DOHH2 (cell line): Measurements from ENCODE around the gene KCNQ1.

Source experiments
- H3F3A ChIP-seq: fragments of 200-600 bp; sonication (generic), shearing (Covaris generic); 2 replicates; pipeline ENCODE4 v1.6.0; 2016; ENCODE audit warnings: antibody characterized with exemption, mild to moderate bottlenecking; ENCODE audit not compliant: control insufficient read depth, insufficient read depth
- H3K27ac ChIP-seq: fragments of 200-600 bp; sonication (generic); 2 replicates; pipeline ENCODE4 v1.5.1; 2014; ENCODE audit warnings: low read depth, mild to moderate bottlenecking, low read length, moderate library complexity
- H3K27me3 ChIP-seq: fragments of 200-600 bp; sonication (generic); 2 replicates; pipeline ENCODE4 v1.6.1; 2014; ENCODE audit warnings: mild to moderate bottlenecking, low read length, mixed read lengths; ENCODE audit not compliant: control insufficient read depth
- H3K36me3 ChIP-seq: fragments of 200-600 bp; sonication (generic); 2 replicates; pipeline ENCODE4 v1.6.1; 2014; ENCODE audit warnings: mild to moderate bottlenecking, low read length, moderate library complexity, mixed read lengths; ENCODE audit not compliant: control insufficient read depth
- H3K4me1 ChIP-seq: fragments of 200-600 bp; sonication (generic); 2 replicates; pipeline ENCODE4 v1.6.1; 2014; ENCODE audit warnings: mild to moderate bottlenecking, low read length, mixed read lengths; ENCODE audit not compliant: control insufficient read depth
- H3K4me2 ChIP-seq: fragments of 200-600 bp; sonication (generic); 2 replicates; pipeline ENCODE4 v1.6.0; 2014; ENCODE audit warnings: mild to moderate bottlenecking, low read length, moderate library complexity
- H3K4me3 ChIP-seq: fragments of 200-600 bp; sonication (generic); 2 replicates; pipeline ENCODE4 v1.5.1; 2014; ENCODE audit warnings: mild to moderate bottlenecking, low read length, mixed read lengths
- H3K79me2 ChIP-seq: fragments of 200-600 bp; sonication (generic); 2 replicates; pipeline ENCODE4 v1.6.1; 2014; ENCODE audit warnings: mild to moderate bottlenecking, low read length, mixed read lengths; ENCODE audit not compliant: control insufficient read depth
- H3K9me2 ChIP-seq: fragments of 200-600 bp; sonication (generic); replicated peaks from 2 replicates; pipeline ENCODE4 v1.6.1; 2014; ENCODE audit warnings: mild to moderate bottlenecking, low read length, mixed read lengths; ENCODE audit not compliant: control insufficient read depth
- H3K9me3 ChIP-seq: fragments of 200-600 bp; sonication (generic); 2 replicates; pipeline ENCODE4 v1.6.1; 2014; ENCODE audit warnings: antibody characterized with exemption, low read length, mixed read lengths; ENCODE audit not compliant: control insufficient read depth, insufficient read depth
- H4K20me1 ChIP-seq: fragments of 200-600 bp; sonication (generic); 2 replicates; pipeline ENCODE4 v1.6.0; 2014; ENCODE audit warnings: low read depth, mild to moderate bottlenecking, antibody characterized with exemption, low read length, moderate library complexity; ENCODE audit not compliant: control insufficient read depth, insufficient read depth
- CTCF ChIP-seq: fragments of 200-600 bp; sonication (generic); IDR thresholded peaks from one replicate; pipeline ENCODE4 v1.5.1; 2014; ENCODE audit warnings: antibody characterized with exemption, mild to moderate bottlenecking, low read depth, low read length; ENCODE audit not compliant: poor library complexity, severe bottlenecking
- EZH2phosphoT487 ChIP-seq: fragments of 200-600 bp; sonication (generic); IDR thresholded peaks from 2 replicates; pipeline ENCODE4 v1.6.1; 2017; ENCODE audit warnings: borderline replicate concordance, mild to moderate bottlenecking, antibody characterized with exemption, low read length, moderate library complexity, mixed read lengths

Gene KCNQ1

DNA sequence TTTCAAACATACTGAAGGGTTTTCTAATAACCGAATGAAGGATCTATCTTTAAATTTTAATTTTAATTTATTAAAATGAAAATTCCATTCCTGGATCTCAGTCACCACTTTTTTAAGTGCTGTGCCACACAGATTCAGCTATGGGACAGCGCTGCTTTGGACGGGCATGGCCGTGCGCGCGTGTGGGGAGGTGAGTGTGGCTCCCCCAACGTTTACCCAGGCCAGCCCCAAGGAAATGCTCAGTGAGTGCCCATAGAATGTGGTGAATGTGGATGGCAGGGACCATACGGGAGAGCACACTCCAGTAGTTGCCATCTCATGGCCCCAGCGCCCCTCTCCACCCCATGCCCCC is 343.0 kb downstream of the KCNQ1 start:
- no peaks in the 10 kb centered on the region for H3K36me3 ChIP-seq
- H3K9me2 ChIP-seq: no peaks in the 10 kb centered on the region
- H3K27ac ChIP-seq: no peak overlapping the region
- no peak overlapping the region for H3K4me2 ChIP-seq
- TF ChIP-seq EZH2phosphoT487 (no peak), CTCF (no peak)
- no peaks in the 10 kb centered on the region for H3F3A ChIP-seq
- H3K9me3 ChIP-seq: no peaks in the 10 kb centered on the region
- H3K79me2 ChIP-seq: no peaks in the 10 kb centered on the region
- no peaks in the 10 kb centered on the region for H3K4me1 ChIP-seq
- peaks cover 3% of the 10 kb centered on the region; the same call in 1 of the 2 replicates for H3K27me3 ChIP-seq
- H3K4me3 ChIP-seq: no peak overlapping the region
- no peaks in the 10 kb centered on the region for H4K20me1 ChIP-seq

- Histone ChIP-seq H3K4me3 (no peak overlapping the region), H3K27ac (no peak overlapping the region), H3K9me2 (no peaks in the 10 kb centered on the region), H3K79me2 (no peaks in the 10 kb centered on the region), H3K27me3 (no peaks in the 10 kb centered on the region), H3K36me3 (no peaks in the 10 kb centered on the region), H3K4me1 (no peaks in the 10 kb centered on the region), H3K4me2 (no peak overlapping the region), H3F3A (no peaks in the 10 kb centered on the region), H3K9me3 (no peaks in the 10 kb centered on the region), H4K20me1 (no peaks in the 10 kb centered on the region)
- TF ChIP-seq CTCF: no peak
- no peak for TF ChIP-seq EZH2phosphoT487
These were observed 343.6 kb downstream of the KCNQ1 start for GRCh38 chr11:2788168-2789071.

DNA sequence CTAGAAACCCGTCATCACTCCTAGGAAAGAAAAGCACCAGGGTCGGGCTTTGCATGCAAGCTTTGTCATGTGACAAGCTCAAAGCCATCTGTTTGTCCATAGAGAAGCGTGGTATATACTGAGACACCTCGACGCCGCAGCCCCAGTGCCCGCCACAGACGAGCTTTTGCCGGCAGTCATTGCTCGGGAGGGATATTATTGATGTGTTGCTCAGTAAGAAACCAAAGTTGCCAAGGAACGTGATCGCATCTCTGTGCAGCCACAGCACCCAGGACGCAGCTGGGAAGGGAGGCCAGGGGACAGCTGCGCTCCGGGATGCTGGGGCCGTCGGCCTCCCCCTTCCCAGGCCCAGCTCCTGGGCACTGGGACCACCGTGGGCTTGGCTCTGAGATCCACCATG is 344.5 kb downstream of the KCNQ1 start:
- H3K27ac ChIP-seq: no peak overlapping the region
- no peak overlapping the region for H3K4me3 ChIP-seq
- H4K20me1 ChIP-seq: no peaks in the 10 kb centered on the region
- no peaks in the 10 kb centered on the region for H3K27me3 ChIP-seq
- H3K9me3 ChIP-seq: no peaks in the 10 kb centered on the region
- H3K9me2 ChIP-seq: no peaks in the 10 kb centered on the region
- H3K36me3 ChIP-seq: no peaks in the 10 kb centered on the region
- no peaks in the 10 kb centered on the region for H3K79me2 ChIP-seq
- TF ChIP-seq CTCF (no peak), EZH2phosphoT487 (no peak)
- no peak overlapping the region for H3K4me2 ChIP-seq
- no peaks in the 10 kb centered on the region for H3K4me1 ChIP-seq
- H3F3A ChIP-seq: no peaks in the 10 kb centered on the region
